ENCODE results near the gene AQP12B. TPM values are rescaled to one million over a fixed set of nuclear protein-coding genes. Genes with fewer than 3 reads are reported as not detected.

The AQP12B gene
- total RNA-seq, 6 experiments from 2014 or later = not detected

GRCh38 chr2:240630771-240631547, 51.7 kb downstream of the AQP12B start:
- no peak for TF ChIP-seq POLR2A (IDR thresholded peaks at IDR 0.05)
- TF ChIP-seq, protein P1, sequence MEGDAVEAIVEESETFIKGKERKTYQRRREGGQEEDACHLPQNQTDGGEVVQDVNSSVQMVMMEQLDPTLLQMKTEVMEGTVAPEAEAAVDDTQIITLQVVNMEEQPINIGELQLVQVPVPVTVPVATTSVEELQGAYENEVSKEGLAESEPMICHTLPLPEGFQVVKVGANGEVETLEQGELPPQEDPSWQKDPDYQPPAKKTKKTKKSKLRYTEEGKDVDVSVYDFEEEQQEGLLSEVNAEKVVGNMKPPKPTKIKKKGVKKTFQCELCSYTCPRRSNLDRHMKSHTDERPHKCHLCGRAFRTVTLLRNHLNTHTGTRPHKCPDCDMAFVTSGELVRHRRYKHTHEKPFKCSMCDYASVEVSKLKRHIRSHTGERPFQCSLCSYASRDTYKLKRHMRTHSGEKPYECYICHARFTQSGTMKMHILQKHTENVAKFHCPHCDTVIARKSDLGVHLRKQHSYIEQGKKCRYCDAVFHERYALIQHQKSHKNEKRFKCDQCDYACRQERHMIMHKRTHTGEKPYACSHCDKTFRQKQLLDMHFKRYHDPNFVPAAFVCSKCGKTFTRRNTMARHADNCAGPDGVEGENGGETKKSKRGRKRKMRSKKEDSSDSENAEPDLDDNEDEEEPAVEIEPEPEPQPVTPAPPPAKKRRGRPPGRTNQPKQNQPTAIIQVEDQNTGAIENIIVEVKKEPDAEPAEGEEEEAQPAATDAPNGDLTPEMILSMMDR (IDR thresholded peaks at IDR 0.05) = no peak
- intact Hi-C loops (cut with DNase I) = no loop called here
- Histone ChIP-seq H3K27ac (no peak overlapping the region), H3K4me3 (no peak overlapping the region), H3K4me1 (no peaks in the 10 kb centered on the region), H3K9me3 (no peaks in the 10 kb centered on the region), H3K27me3 (no peaks in the 10 kb centered on the region), H3K36me3 (no peaks in the 10 kb centered on the region)
- DNase-seq (peak in 2 of 3 donors; percentile 40), ATAC-seq (no peak)
- WGBS (ENCODE audit: insufficient coverage, low coverage, low lambda C conversion rate, missing lambda C conversion rate) = 80% methylated on average over 2 of the region's 21 CpGs

DNA sequence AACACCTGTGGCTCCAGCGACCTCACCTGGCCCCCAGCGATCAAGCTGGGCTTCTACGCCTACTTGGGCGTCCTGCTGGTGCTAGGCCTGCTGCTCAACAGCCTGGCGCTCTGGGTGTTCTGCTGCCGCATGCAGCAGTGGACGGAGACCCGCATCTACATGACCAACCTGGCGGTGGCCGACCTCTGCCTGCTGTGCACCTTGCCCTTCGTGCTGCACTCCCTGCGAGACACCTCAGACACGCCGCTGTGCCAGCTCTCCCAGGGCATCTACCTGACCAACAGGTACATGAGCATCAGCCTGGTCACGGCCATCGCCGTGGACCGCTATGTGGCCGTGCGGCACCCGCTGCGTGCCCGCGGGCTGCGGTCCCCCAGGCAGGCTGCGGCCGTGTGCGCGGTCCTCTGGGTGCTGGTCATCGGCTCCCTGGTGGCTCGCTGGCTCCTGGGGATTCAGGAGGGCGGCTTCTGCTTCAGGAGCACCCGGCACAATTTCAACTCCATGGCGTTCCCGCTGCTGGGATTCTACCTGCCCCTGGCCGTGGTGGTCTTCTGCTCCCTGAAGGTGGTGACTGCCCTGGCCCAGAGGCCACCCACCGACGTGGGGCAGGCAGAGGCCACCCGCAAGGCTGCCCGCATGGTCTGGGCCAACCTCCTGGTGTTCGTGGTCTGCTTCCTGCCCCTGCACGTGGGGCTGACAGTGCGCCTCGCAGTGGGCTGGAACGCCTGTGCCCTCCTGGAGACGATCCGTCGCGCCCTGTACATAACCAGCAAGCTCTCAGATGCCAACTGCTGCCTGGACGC, 52.5 kb downstream of the AQP12B start:
- H3K27ac ChIP-seq = no peak overlapping the region
- no peaks in the 10 kb centered on the region for H3K27me3 ChIP-seq
- H3K4me3 ChIP-seq = no peak overlapping the region
- no peaks in the 10 kb centered on the region for H3K9me3 ChIP-seq
- H3K36me3 ChIP-seq = no peaks in the 10 kb centered on the region
- WGBS (ENCODE audit: insufficient coverage, low coverage, low lambda C conversion rate, missing lambda C conversion rate) = 100% methylated on average over 1 of the region's 50 CpGs
- intact Hi-C loops (cut with DNase I) = no loop called here
- ATAC-seq (no peak), DNase-seq (peak in 2 of 3 donors; percentile 39 to 53)
- H3K4me1 ChIP-seq = no peaks in the 10 kb centered on the region
- TF ChIP-seq, protein P1 (IDR thresholded peaks at IDR 0.05) = no peak
- no peak for TF ChIP-seq POLR2A (IDR thresholded peaks at IDR 0.05)

DNA sequence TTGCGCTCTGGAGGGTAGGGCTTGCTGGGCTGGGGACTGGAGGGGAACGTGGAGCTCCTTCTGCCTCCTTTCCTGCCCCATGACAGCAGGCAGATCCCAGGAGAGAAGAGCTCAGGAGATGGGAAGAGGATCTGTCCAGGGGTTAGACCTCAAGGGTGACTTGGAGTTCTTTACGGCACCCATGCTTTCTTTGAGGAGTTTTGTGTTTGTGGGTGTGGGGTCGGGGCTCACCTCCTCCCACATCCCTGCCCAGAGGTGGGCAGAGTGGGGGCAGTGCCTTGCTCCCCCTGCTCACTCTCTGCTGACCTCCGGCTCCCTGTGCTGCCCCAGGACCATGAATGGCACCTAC, 53.1 kb downstream of the AQP12B start:
- no peak for ATAC-seq
- no peaks in the 10 kb centered on the region for H3K9me3 ChIP-seq
- H3K4me1 ChIP-seq = no peaks in the 10 kb centered on the region
- H3K27ac ChIP-seq = no peak overlapping the region
- WGBS (ENCODE audit: insufficient coverage, low coverage, low lambda C conversion rate, missing lambda C conversion rate) = 37% methylated on average over 2 of the region's 5 CpGs
- TF ChIP-seq POLR2A (IDR thresholded peaks at IDR 0.05) = no peak
- TF ChIP-seq, protein P1 (IDR thresholded peaks at IDR 0.05) = no peak
- intact Hi-C loops (cut with DNase I) = no loop called here
- DNase-seq = no peak
- no peaks in the 10 kb centered on the region for H3K27me3 ChIP-seq
- no peak overlapping the region for H3K4me3 ChIP-seq
- no peaks in the 10 kb centered on the region for H3K36me3 ChIP-seq

DNA sequence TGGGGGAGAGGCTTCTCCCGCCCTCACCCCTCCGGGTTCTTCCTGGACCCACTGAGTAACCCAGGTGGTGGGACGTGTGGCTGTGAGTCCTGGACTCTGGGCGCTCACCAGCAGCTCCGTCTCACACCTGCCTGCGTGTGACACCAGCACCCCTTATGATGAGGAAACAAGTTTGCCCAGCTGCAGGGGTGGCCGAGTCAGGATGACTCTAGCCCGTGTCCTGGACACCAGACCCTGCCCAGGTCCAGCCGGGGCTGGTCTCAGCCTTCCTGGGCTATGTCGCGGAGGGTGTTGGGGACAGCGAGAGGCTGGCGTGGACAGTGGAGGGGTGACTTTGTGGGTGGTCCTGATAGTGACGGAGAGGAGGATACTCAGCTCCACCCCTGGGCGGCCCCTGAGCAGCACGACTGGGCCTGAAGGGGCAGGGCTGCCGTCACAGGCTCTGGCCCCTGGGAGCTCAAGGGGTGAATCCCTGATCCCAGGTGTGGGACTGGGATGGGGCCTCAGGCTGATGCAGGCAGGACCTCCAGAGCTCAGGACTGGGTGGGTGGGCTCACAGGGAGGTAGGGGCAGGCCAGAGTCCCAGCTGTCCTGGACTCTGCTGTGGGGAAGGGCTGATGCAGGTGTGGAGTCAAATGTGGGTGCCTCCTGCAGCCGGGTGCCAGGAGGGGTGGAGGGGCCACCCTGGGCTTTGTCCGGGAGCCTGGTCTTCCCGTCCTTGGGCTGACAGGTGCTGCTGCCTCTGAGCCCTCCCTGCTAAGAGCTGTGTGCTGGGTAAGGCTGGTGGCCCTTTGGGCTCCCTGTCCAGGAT, 53.7 kb downstream of the AQP12B start:
- Histone ChIP-seq H3K27ac (no peak overlapping the region), H3K4me3 (no peak overlapping the region), H3K4me1 (no peaks in the 10 kb centered on the region), H3K27me3 (no peaks in the 10 kb centered on the region), H3K9me3 (no peaks in the 10 kb centered on the region), H3K36me3 (no peaks in the 10 kb centered on the region)
- TF ChIP-seq POLR2A (IDR thresholded peaks at IDR 0.05) = no peak
- TF ChIP-seq, protein P1 (IDR thresholded peaks at IDR 0.05) = no peak
- intact Hi-C loops (cut with DNase I) = no loop called here
- WGBS (ENCODE audit: insufficient coverage, low coverage, low lambda C conversion rate, missing lambda C conversion rate) = no CpG with 5 or more reads among the region's 20 CpGs
- ATAC-seq (no peak), DNase-seq (peak in 2 of 3 donors; percentile 35 to 46)

All from right lobe of liver (tissue), 6 donors.